Right lobe of liver (tissue), 6 donors: ENCODE results near the gene TMEM60. TPM values are rescaled to one million over a fixed set of nuclear protein-coding genes. Genes with fewer than 3 reads are reported as not detected.

ENCODE experiments used
- ATAC-seq, 4 donors: fragments of 200-7000 bp; cut with Tn5 transposase; one replicate each; pipeline ENCODE4 v1.9.1; 2020; ENCODE audit warnings: mild to moderate bottlenecking in 4 of 4, moderate library complexity in 4 of 4
- DNase-seq, 3 donors: peaks; one replicate each; pipeline ENCODE4 v3.0.0-alpha.2; 2020
- H3K27ac ChIP-seq, 3 donors: fragments of 200-600 bp; one replicate each; pipeline ENCODE4 v1.8.0; 2022
- H3K27me3 ChIP-seq, 2 donors: fragments of 200-600 bp; one replicate each; pipeline ENCODE4 v1.8.0; 2022
- H3K36me3 ChIP-seq, 4 donors: fragments of 200-600 bp; sonication (generic) in 1 of 4; one replicate each; pipeline versions ENCODE4 v1.5.1 to v1.8.0; 2017 to 2022; ENCODE audit warnings: control low read depth in 1 of 4
- H3K4me1 ChIP-seq, 4 donors: fragments of 200-600 bp; sonication (generic) in 1 of 4; one replicate each; pipeline versions ENCODE4 v1.5.1 to v1.8.0; 2017 to 2022; ENCODE audit warnings: control low read depth in 1 of 4
- H3K4me3 ChIP-seq, 3 donors: fragments of 200-600 bp; one replicate each; pipeline ENCODE4 v1.8.0; 2022
- H3K9me3 ChIP-seq, 4 donors: fragments of 200-600 bp; sonication (generic) in 1 of 4; one replicate each; pipeline versions ENCODE4 v1.5.1 to v1.8.0; 2017 to 2022; ENCODE audit warnings: control low read depth in 1 of 4
- POLR2A ChIP-seq: fragments of 450-650 bp; IDR thresholded peaks from one replicate; pipeline ENCODE4 v1.6.1; 2017; ENCODE audit warnings: antibody characterized with exemption, mild to moderate bottlenecking
- WGBS: methylation state at CpG from one replicate; pipeline ENCODE4 v1.1.6; 2018; ENCODE audit warnings: low coverage, low lambda C conversion rate; ENCODE audit not compliant: insufficient coverage; ENCODE audit errors: missing lambda C conversion rate; 5-methylcytosine and 5-hydroxymethylcytosine counted together
- intact Hi-C, 2 donors: fragments of 100-400 bp; cut with DNase I; formaldehyde crosslinking; loops; one replicate each; pipeline versions ENCODE4 v1.11.2 to v1.14.1; 2022
- total RNA-seq, 6 experiments: library from RNA; depleted of rRNA in 2 of 6; stranded (reverse); fragments of >200 nt in 2 of 6; fragmentation: NEBNext Ultra II Directional in 3 of 6; extraction: Animal tissue kit (Norgen Biotek cat#: 25700) in 3 of 6; gene quantifications; one replicate each; pipeline versions ENCODE4 v1.1.0 to v1.2.4, GENCODE V29; 2016 to 2023
- TF ChIP-seq, protein P1 (sequence below), 4 donors: fragments of 200-600 bp in 3 of 4; fragments of 450-650 bp in 1 of 4; IDR thresholded peaks; one replicate each; pipeline versions ENCODE4 v1.5.1 to v1.8.0; 2016 to 2022; ENCODE audit warnings: antibody characterized with exemption in 4 of 4, mild to moderate bottlenecking in 2 of 4
- donor health status: DM: no; HTN: yes; CAD: no.
- donor health status: DM: no; HTN: no; CAD: no.
- donor health status: DM: no; HTN: no; CAD: no.
- donor health status: DM: no; HTN: yes; CAD: no.
- donor health status: DM: no; HTN: yes; CAD: no.

The TMEM60 gene
- total RNA-seq, 6 experiments from 2014 or later: 6.6 to 10.4 (median 8.0) TPM

DNA sequence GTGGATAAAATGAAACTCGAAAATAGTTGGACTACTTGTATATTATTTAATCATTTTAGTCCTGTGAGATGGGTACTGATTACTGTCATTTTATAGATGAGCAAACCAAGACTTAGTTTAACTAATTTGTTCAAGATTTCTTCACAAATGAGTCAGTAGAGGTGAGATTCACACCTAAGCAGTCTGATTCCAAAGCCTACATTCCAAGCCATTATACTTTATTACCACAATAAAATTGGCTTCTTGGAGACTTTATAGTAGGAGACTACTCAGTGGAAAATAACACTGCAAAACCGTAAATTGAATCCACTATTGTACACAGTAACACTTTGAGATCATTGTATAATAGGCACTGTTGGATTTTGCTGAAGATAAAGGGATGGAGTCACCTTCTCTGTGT is 2.5 kb upstream of the TMEM60 start:
- Histone ChIP-seq H3K4me3 (no peak overlapping the region), H3K27me3 (no peaks in the 10 kb centered on the region), H3K36me3 (no peaks in the 10 kb centered on the region), H3K4me1 (peaks cover 0 to 10% (median 0%) of the 10 kb centered on the region in 4 donors), H3K27ac (no peak overlapping the region), H3K9me3 (no peaks in the 10 kb centered on the region)
- WGBS: 82% methylated on average over 2 of the region's 2 CpGs
- ATAC-seq (no peak), DNase-seq (no peak)
- no peak for TF ChIP-seq POLR2A
- TF ChIP-seq, protein P1, sequence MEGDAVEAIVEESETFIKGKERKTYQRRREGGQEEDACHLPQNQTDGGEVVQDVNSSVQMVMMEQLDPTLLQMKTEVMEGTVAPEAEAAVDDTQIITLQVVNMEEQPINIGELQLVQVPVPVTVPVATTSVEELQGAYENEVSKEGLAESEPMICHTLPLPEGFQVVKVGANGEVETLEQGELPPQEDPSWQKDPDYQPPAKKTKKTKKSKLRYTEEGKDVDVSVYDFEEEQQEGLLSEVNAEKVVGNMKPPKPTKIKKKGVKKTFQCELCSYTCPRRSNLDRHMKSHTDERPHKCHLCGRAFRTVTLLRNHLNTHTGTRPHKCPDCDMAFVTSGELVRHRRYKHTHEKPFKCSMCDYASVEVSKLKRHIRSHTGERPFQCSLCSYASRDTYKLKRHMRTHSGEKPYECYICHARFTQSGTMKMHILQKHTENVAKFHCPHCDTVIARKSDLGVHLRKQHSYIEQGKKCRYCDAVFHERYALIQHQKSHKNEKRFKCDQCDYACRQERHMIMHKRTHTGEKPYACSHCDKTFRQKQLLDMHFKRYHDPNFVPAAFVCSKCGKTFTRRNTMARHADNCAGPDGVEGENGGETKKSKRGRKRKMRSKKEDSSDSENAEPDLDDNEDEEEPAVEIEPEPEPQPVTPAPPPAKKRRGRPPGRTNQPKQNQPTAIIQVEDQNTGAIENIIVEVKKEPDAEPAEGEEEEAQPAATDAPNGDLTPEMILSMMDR (IDR thresholded peaks at IDR 0.05): no peak
- intact Hi-C loops: no loop called here

DNA sequence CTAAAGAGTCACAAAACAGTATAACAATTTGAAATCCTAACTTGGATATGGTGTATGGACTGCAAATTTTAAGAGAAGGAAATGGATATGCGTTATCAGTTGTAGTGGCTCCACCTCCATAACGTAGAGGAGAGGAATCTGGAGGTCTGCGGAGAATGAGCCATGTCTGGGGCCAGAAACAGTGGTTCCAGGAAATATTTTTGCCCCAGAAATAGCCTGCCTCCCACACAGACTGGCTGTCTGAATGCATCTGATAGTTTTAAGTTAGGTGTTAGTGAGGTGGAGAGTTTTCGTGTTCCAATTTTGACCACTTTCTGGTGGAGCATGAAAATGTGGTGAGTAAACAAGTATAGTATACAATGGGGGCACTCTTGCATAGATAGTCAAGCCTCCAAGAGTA is 1.9 kb upstream of the TMEM60 start:
- Histone ChIP-seq H3K27ac (no peak overlapping the region), H3K36me3 (no peaks in the 10 kb centered on the region), H3K4me3 (no peak overlapping the region), H3K27me3 (no peaks in the 10 kb centered on the region), H3K4me1 (peaks cover 0 to 10% (median 0%) of the 10 kb centered on the region in 4 donors), H3K9me3 (no peaks in the 10 kb centered on the region)
- intact Hi-C loops: no loop called here
- DNase-seq (no peak), ATAC-seq (no peak)
- 54% methylated on average over 4 of the region's 4 CpGs for WGBS
- TF ChIP-seq POLR2A: no peak
- TF ChIP-seq, protein P1 (IDR thresholded peaks at IDR 0.05): no peak

DNA sequence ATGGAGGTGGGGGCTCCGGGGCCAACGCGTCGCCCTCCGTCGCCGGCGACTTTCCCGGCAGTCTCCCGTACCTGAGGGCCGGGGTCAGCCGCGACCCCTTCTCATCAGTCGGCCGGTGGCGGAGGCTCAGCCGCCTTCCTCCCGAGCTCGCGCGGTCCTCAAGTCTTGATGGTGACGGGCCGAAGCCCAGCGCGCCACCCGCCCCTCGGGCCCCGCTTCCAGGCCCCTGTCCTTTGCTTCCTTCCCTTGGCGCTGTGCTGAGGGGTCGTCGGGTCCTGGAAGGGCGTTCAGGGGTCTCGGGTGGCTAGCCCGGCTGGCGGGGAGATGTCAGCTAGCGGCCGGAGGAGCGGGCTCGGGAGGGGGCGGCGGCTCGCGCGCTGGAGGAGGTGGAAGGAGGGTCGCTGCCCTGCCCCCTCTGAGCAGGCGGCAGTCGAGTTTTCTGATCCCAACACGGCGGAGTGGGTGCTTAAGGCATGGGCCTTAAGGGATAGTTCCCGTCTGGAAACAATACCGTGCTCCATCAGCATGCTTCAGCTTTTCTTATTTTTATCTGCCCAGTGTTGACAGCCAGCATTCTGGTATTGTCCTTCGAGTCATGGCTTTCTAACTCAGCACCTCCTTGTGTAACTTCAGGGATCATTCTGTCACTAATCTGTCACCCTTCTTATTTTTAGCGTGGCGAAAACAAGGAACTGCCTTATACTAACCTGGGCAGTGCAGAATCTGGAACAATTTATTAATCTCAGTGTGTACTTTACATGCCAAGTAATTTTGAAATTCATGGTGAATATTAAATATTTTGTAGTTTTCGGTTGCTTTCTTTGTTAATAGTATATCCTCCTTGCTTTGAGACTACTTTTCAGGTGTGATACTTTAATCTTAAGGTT is 1.1 kb upstream of the TMEM60 start:
- intact Hi-C loops: no loop called here
- 2% methylated on average over 22 of the region's 55 CpGs for WGBS
- ATAC-seq (peak in 3 of 4 donors; percentile 1 to 2 (median 1)), DNase-seq (peak; percentile 53 to 66 (median 59))
- H3K4me1 ChIP-seq: peaks cover 0 to 10% (median 0%) of the 10 kb centered on the region in 4 donors
- no peaks in the 10 kb centered on the region for H3K27me3 ChIP-seq
- H3K4me3 ChIP-seq: peak overlapping the region; percentile 86 to 93 (median 88)
- peak overlapping the region; percentile 72 to 84 (median 76) for H3K27ac ChIP-seq
- H3K36me3 ChIP-seq: no peaks in the 10 kb centered on the region
- H3K9me3 ChIP-seq: no peaks in the 10 kb centered on the region
- TF ChIP-seq, protein P1 (IDR thresholded peaks at IDR 0.05): peak in 1 of 4 donors; percentile 4
- TF ChIP-seq POLR2A: no peak

DNA sequence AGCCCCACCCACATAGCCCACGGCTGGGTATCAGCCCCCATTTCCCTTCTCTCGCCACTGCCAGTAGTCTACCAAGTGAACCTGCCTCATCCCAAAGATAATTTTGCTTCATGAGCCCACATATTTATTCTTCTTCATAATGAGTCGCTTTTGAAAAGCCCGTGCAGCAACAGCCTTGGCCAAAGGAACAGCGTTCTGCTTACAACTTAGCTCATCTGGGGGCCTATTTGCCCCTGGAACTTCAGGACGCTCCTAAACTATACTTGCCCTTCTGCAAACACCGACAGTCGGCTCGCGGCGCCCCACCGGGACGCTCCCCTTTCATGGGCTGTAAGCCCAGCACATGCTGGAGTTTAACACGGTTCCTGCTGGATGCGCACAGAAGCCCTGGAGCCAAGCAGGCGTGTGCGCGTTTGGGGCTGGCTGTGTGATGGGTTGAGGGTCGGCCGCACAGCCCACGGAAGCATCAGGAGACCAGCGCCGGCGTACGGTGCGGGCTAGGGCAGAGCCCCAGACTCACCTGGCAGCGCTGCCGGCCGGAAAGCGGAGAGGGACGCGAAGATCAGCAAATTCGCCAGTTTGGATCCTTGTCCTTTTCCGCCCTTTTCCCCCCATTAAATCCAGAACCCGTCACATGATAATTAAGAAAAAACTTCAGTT is 370 bp downstream of the TMEM60 start:
- DNase-seq (peak in 1 of 3 donors; percentile 60), ATAC-seq (peak; percentile 12 to 20 (median 16))
- 0% methylated on average over 17 of the region's 35 CpGs for WGBS
- H3K27ac ChIP-seq: peak overlapping the region; percentile 75 to 88 (median 82)
- H3K27me3 ChIP-seq: no peaks in the 10 kb centered on the region
- TF ChIP-seq, protein P1 (IDR thresholded peaks at IDR 0.05): no peak
- no peak for TF ChIP-seq POLR2A
- H3K36me3 ChIP-seq: no peaks in the 10 kb centered on the region
- H3K4me3 ChIP-seq: peak overlapping the region; percentile 88 to 93 (median 91)
- H3K9me3 ChIP-seq: no peaks in the 10 kb centered on the region
- H3K4me1 ChIP-seq: peaks cover 0 to 10% (median 0%) of the 10 kb centered on the region in 4 donors
- intact Hi-C loops: no loop called here
